ENCODE measurements around the gene RFFL.
"Not testable (repeated sequence)": the region's sequence is repeated elsewhere in the genome, so short reads cannot be mapped to it uniquely, and the experiment has no call there.

Gene RFFL

GRCh38 chr17:35063514-35064223 is at the start of gene RFFL:
Gene RFFL, minus strand, starts transcription at chr17:35063707. Its CDS starts 37,154 bp downstream, at chr17:35026553.
- DNase-seq: peak; percentile 97

- DNase-seq: not testable (repeated sequence)
Measured at GRCh38 chr17:35110791-35111190, 47.3 kb upstream of the RFFL start.

GRCh38 chr17:35104844-35105450 is 41.4 kb upstream of the RFFL start:
- no peak for DNase-seq

GRCh38 chr17:35103271-35103670 is 39.8 kb upstream of the RFFL start:
- no peak for DNase-seq

GRCh38 chr17:35101725-35102124 is 38.2 kb upstream of the RFFL start:
- DNase-seq: no peak

GRCh38 chr17:35101036-35101435 is 37.5 kb upstream of the RFFL start:
- DNase-seq: no peak

GRCh38 chr17:35099908-35100307 is 36.4 kb upstream of the RFFL start:
- DNase-seq: no peak

- DNase-seq: no peak
Measured at GRCh38 chr17:35097776-35098175, 34.3 kb upstream of the RFFL start.

GRCh38 chr17:35095741-35096140 is 32.2 kb upstream of the RFFL start:
- no peak for DNase-seq

- no peak for DNase-seq
Measured at GRCh38 chr17:35094902-35095301, 31.4 kb upstream of the RFFL start.

GRCh38 chr17:35090707-35091106 is 27.2 kb upstream of the RFFL start:
- DNase-seq: not testable (repeated sequence)

GRCh38 chr17:35089586-35090296 is 26.2 kb upstream of the RFFL start:
- DNase-seq: peak; percentile 76

- peak; percentile 93 for DNase-seq
Measured at GRCh38 chr17:35088881-35089585, 25.5 kb upstream of the RFFL start.

- DNase-seq: peak; percentile 82
Measured at GRCh38 chr17:35088356-35088880, 24.9 kb upstream of the RFFL start.

GRCh38 chr17:35087731-35088355 is 24.3 kb upstream of the RFFL start:
- DNase-seq: peak; percentile 82

- DNase-seq: no peak
Measured at GRCh38 chr17:35086931-35087573, 23.5 kb upstream of the RFFL start.

GRCh38 chr17:35086164-35086563 is 22.7 kb upstream of the RFFL start:
- no peak for DNase-seq

GRCh38 chr17:35084987-35085386 is 21.5 kb upstream of the RFFL start:
- no peak for DNase-seq

GRCh38 chr17:35083071-35083470 is 19.6 kb upstream of the RFFL start:
- no peak for DNase-seq

GRCh38 chr17:35082073-35082657 is 18.7 kb upstream of the RFFL start:
- DNase-seq: no peak

GRCh38 chr17:35081638-35082037 is 18.1 kb upstream of the RFFL start:
- no peak for DNase-seq

GRCh38 chr17:35080536-35080935 is 17.0 kb upstream of the RFFL start:
- peak; percentile 13 for DNase-seq
